GM06990 (cell line): ENCODE measurements around the gene KLHL42.

Source experiments
- DNase-seq: peaks from one replicate; pipeline ENCODE4 v3.0.0-alpha.2; 2011; ENCODE audit not compliant: insufficient read length; ENCODE audit errors: extremely low read depth
- H3K27me3 ChIP-seq: replicated peaks from 2 replicates; pipeline ENCODE4 v1.6.0; 2011; ENCODE audit warnings: low read length; ENCODE audit not compliant: control insufficient read depth, insufficient read depth
- H3K36me3 ChIP-seq: 2 replicates; pipeline ENCODE4 v1.5.1; 2011; ENCODE audit warnings: low read length; ENCODE audit not compliant: control insufficient read depth, insufficient read depth
- H3K4me3 ChIP-seq: replicated peaks from 2 replicates; pipeline ENCODE4 v1.5.1; 2011; ENCODE audit warnings: low read depth, mild to moderate bottlenecking, control low read depth, low read length
- TF ChIP-seq, protein P1 (sequence below): IDR thresholded peaks from 2 replicates; pipeline ENCODE4 v1.5.1; 2011; ENCODE audit warnings: low read length, control low read depth, mild to moderate bottlenecking, inconsistent platforms; ENCODE audit not compliant: insufficient read depth, poor library complexity, severe bottlenecking

Gene KLHL42

GRCh38 chr12:27821259-27821973, 41.4 kb downstream of the KLHL42 start:
- peak; percentile 42 for DNase-seq
- H3K36me3 ChIP-seq: no peaks in the 10 kb centered on the region
- H3K27me3 ChIP-seq: no peaks in the 10 kb centered on the region
- TF ChIP-seq, protein P1, sequence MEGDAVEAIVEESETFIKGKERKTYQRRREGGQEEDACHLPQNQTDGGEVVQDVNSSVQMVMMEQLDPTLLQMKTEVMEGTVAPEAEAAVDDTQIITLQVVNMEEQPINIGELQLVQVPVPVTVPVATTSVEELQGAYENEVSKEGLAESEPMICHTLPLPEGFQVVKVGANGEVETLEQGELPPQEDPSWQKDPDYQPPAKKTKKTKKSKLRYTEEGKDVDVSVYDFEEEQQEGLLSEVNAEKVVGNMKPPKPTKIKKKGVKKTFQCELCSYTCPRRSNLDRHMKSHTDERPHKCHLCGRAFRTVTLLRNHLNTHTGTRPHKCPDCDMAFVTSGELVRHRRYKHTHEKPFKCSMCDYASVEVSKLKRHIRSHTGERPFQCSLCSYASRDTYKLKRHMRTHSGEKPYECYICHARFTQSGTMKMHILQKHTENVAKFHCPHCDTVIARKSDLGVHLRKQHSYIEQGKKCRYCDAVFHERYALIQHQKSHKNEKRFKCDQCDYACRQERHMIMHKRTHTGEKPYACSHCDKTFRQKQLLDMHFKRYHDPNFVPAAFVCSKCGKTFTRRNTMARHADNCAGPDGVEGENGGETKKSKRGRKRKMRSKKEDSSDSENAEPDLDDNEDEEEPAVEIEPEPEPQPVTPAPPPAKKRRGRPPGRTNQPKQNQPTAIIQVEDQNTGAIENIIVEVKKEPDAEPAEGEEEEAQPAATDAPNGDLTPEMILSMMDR: peak; percentile 71
- no peak overlapping the region for H3K4me3 ChIP-seq

DNA sequence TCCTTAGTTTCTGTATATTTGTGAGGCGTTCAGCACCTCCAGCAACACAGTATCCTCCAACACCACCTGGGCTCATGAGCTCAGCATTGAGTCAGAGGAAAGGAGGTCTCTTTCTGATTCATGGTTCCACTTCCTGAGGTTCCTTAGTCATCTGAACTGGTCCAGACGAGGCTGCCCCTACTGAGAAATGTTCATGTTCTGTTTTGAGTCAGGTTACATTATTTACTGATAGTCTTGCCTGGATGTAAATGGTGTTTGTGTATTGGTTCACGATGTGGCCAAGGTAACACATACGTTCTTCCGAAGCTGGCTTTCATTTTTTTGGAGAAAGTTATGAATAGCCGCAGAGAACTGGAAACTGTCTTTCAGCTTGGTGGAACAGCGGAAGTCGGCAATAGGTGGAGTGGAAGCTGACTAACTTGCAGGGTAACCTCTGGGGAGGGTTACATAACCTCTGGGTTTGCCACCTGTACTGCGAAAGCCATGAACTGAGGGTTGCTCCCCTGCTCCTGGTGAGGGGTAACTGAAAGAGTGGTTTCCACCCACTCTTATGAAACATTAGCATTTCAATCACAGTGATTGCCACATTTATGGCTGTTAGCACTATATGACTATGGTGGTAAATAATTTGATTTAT, 42.2 kb downstream of the KLHL42 start:
- DNase-seq: peak; percentile 70
- Histone ChIP-seq H3K27me3 (no peaks in the 10 kb centered on the region), H3K36me3 (no peaks in the 10 kb centered on the region), H3K4me3 (peak overlapping the region; percentile 41)
- TF ChIP-seq, protein P1: no peak

- no peak for DNase-seq
- TF ChIP-seq, protein P1: no peak
- Histone ChIP-seq H3K36me3 (no peaks in the 10 kb centered on the region), H3K4me3 (peak overlapping the region; percentile 36; the same call in 1 of the 2 replicates), H3K27me3 (no peaks in the 10 kb centered on the region)
These were observed 43.0 kb downstream of the KLHL42 start for GRCh38 chr12:27823038-27823437.

DNA sequence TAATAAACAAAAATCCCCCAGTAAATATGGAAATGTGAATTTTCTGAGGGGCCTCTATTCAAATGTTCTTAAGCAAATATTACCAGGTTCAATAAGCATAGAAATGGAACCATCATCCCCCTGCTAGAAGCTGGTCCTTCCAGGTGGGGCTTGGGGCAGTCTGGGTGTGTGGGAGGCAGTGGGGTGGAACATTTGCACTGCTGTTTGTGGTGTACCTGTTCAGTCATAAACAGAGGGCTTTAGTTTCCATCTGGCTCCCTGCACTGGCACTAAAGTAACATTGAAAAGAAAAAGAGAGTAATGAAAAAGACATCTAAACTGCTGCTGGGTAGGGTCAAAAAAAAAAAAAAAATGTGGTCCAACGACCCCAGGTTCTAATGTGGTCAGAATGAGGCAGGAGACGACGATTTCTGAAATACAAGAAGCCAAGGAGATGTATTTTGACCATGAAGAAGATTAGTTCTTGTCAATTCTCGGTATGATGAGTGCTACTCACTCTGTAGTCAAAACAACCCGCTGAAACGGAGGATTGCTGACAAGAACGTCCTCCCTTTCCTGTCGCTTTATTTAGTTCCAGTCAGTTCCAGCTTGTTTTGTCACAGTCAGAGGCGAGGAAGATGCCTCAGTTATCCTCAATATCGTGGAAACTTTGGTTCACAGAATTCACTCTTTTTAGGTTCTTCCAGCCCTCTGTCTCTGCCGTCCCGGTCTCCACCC, 44.3 kb downstream of the KLHL42 start:
- TF ChIP-seq, protein P1: no peak
- H3K27me3 ChIP-seq: no peaks in the 10 kb centered on the region
- H3K36me3 ChIP-seq: no peaks in the 10 kb centered on the region
- peak overlapping the region; percentile 13; the same call in 1 of the 2 replicates for H3K4me3 ChIP-seq
- peak; percentile 71 for DNase-seq

- TF ChIP-seq, protein P1: no peak
- Histone ChIP-seq H3K36me3 (no peaks in the 10 kb centered on the region), H3K4me3 (no peak overlapping the region), H3K27me3 (no peaks in the 10 kb centered on the region)
- DNase-seq: no peak
These were observed 46.0 kb downstream of the KLHL42 start for GRCh38 chr12:27826076-27826475.
